ENCODE measurements around the gene CWF19L2.

Gene CWF19L2

DNA sequence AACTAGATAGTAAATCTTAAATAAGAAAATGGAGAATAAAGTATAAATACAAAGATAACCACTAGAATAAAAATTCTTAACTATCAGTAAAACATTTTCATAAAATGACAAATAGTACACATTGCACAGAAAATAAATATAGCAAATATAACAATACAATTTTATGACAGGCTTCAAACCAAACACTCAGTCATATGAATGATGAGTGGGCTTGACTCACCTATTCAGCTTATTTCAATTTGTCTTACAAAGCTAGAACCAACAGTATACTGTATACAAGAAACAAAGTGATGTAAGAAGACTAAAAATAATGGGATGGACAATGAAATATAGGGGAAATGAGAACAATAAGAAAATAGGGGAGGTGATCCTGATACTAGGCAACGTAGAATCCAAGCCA is 141.2 kb downstream of the CWF19L2 start:
- no peak for DNase-seq (ENCODE audit: low read depth in 1 of 2, low spot score in 1 of 2)

DNA sequence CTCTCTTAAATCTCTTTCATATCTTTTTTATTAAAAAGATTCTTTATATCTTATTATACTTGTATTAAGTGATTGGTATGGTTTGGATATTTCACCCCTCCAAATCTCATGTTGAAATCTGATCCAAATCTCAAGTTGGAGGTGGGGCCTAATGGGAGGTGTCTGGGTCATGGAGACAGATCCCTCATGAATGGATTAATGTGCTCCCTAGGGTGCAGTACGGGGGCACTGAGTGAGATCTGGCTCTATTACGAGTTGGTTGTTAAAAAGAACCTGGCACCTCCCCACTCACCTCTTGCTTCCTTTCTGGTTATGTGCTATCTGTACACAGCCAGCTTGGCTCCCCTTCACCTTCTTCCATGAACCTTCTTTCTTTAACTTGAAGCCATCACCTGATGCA is 149.6 kb downstream of the CWF19L2 start:
- DNase-seq (ENCODE audit: low read depth in 1 of 2, low spot score in 1 of 2), result no peak

DNA sequence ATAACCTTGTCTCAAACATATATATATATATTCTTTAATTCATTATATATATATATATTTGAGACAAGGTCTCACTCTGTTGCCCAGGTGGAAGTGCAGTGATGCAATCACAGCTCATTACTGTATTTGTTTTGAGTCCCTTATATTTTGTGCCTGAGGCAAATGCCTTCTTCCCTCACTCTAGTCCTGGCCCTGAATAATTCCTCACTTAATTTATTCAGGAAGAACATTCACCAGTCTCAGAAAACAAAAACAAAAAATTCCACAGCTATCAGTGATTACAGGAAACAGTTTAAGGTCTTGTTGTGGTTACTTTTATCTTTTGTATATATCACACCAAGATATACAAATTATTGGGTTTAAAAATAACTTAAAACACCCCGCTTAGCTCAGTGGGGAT is 155.7 kb downstream of the CWF19L2 start:
- no peak for DNase-seq (ENCODE audit: low read depth in 1 of 2, low spot score in 1 of 2)

DNA sequence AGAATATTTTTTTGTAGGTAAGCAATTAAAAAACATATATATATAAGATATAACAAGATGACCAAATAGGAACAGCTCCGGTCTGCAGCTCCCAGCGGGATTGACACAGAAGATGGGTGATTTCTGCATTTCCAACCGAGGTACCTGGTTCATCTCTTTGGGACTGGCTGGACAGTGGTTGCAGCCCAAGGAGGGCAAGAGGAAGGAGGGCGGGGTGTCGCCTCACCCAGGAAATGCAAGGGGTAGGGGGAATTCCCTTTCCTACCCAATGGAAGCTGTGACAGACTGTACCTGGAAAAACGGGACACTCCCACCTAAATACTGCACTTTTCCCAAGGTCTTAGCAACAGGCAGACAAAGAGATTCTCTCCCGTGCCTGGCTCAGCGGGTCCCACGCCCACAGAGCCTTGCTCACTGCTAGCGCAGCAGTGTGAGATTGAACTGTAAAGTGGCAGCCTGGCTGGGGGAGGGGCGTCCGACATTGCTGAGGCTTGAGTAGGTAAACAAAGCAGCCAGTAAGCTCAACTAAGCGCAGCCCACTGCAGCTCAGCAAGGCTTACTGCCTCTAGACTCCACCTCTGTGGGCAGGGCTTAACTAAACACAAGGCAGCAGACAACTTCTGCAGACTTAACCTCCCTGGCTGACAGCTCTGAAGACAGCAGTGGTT is 163.8 kb downstream of the CWF19L2 start:
- DNase-seq (ENCODE audit: low read depth in 1 of 2, low spot score in 1 of 2), result no peak

DNA sequence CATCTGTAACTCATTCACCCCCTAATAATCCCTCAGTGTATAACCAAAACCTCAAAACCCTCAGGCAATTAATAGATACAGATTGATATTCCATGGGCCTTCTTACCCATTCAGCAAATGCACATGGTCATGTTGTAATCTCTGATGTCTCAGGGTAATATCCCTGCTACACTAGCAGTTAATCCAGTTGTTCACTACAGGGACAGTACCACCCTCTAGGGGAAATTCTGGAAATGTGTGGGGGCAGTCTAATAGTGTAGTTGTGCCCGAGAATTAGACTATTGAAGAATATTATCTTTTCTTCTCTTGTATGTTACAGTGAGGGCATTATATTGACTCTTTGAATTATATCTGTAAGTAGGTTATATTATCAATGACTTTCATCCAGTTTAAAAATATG is 175.4 kb downstream of the CWF19L2 start:
- no peak for DNase-seq (ENCODE audit: low read depth in 1 of 2, low spot score in 1 of 2)

All from stimulated activated CD4-positive, alpha-beta T cell treated with anti-CD3 and anti-CD28 coated beads, Interleukin-15, amount 100 ng/mL, for 1 hour (primary cell).